GM18526 (cell line): ENCODE measurements around the gene MISP.

Experiments
- POLR2A ChIP-seq: IDR thresholded peaks from 3 replicates; pipeline ENCODE4 v1.6.1; 2011; ENCODE audit not compliant: insufficient read length; ENCODE audit errors: extremely low read depth

MISP gene

GRCh38 chr19:720345-721160, 30.4 kb upstream of the MISP start:
- no peak for TF ChIP-seq POLR2A

- no peak for TF ChIP-seq POLR2A
Observed at GRCh38 chr19:722553-723101, 28.3 kb upstream of the MISP start.

DNA sequence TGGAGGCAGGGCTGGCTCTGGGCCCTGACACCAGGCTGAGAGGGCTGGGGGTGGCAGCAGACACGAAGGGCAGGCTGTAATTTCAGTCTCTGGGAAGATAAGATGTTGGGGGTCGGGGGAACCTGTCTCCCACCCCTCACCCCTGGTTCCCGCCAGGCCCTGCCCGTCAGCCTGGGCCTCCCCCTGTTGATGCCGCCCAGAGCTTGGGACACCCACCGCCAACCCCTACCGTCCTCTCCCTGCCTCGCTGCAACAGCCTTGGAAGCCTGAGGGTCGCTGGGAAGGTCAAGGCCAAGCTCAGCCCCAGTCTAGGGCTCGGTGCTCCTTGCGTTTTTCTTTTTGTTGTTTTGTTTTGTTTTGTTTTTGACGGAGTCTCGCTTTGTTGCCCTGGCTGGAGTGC, 27.7 kb upstream of the MISP start:
- no peak for TF ChIP-seq POLR2A

DNA sequence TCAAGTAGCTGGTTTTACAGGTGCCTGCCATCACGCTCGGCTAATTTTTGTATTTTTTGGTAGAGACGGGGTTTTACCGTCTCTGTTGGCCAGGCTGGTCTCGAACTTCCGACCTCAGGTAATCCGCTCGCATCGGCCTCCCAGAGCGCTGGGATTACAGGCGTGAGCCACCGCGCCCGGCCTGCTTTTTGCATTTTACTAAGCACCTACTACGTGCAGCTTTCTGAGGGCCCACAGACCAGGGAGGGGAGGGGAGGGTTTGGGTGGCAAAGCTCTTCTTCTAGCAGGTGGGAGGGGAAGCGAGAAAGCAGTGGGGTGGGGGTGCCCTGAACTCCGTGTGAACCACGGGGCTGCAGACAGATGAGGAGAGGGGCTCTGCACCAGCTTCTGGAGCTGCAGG, 27.2 kb upstream of the MISP start:
- TF ChIP-seq POLR2A: no peak

- TF ChIP-seq POLR2A: no peak
Observed at GRCh38 chr19:725461-726089, 25.3 kb upstream of the MISP start.

DNA sequence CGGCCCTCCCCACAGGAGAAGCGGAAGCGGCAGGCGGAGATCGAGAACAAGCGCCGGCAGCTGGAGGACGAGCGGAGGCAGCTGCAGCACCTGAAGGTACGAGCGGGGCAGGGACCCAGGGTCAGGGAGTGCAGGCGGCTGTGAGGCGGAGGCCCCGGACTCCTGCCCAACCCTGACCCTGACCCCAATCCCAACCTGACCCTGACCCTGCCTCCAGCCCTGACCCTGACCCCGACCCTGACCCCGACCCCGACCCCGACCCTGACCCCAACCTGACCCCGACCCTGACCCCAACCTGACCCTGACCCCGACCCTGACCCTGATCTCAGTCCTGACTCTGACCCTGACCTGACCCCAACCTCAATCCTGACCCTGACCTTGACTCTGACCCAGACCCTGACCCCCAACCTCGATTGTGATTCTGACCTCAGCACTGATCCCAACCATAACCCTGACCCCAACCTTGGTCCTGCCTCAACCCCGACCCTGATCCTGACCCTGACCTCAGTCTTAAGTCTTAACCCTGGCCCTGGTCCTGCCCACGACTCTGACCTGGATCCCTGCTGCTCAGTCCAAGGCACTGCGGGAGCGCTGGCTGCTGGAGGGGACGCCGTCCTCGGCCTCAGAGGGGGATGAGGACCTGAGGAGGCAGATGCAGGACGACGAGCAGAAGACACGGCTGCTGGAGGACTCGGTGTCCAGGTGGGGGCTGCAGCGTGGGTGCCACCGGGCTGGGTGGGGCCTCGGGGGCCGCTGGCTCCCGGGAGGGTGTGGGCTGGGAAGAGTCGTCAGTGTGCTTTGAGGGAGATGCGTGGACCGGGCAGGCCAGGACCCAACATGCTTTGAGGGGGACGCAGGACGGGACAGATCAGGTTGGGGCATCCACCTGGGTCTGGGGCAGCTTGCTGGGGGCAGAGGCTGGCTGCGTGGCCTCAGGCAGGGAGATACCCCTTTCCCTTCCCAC, 23.6 kb upstream of the MISP start:
- no peak for TF ChIP-seq POLR2A

DNA sequence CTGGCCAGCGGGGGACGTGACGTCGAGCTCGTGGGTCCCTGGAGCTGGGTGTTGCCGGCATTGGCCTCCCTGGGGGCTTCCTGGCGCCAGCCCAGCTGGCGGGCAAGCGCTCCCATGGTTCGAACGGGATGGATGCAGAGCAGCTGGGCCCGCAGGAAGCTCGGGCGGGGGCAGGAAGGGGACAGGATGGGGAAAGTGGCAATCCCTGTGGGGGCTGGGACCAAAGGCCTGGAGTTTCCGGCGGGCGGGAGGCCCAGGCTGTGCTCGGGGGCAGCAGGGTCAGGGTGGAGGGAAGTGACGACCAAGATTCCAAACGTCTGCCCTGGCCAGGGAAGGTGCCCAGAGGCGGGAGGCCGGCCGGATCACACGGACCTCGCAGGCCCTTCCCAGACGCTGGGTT, 22.9 kb upstream of the MISP start:
- TF ChIP-seq POLR2A: no peak

DNA sequence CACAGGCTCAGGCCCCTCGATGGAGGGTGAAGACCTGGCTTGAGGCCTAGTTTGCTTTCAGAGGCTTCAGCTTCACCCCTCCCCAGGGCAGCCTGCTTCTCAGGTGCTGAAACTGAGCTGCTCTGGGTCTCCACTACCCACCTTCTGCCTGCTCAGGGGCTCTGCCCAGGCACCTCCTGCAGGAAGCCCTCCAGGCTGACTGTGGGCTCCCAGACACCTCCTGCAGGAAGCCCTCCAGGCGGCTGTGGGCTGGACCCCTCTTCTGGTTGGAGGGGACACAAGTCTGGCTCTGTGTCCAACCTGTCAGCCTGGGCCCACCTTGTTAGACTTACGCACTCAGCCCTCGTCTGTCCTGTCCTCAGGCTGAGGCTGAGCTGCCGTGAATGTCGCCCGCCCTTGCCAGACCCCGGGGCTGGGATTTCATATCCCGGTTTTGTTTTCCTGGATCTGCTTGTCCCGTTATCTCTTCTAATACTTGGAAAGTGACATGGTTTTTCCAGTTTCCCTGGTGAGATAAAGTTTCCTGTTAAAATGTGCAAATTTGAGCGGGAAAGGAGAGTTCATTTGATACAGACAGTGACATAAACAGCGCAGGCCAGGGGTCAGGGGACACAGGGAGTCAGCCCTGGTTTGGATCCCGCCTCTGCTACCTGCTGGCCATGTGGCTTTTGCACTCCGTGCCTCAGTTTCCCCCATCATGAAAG, 20.8 kb upstream of the MISP start:
- no peak for TF ChIP-seq POLR2A

GRCh38 chr19:731000-731399, 19.9 kb upstream of the MISP start:
- no peak for TF ChIP-seq POLR2A

- TF ChIP-seq POLR2A: no peak
Observed at GRCh38 chr19:732148-733069, 18.5 kb upstream of the MISP start.

DNA sequence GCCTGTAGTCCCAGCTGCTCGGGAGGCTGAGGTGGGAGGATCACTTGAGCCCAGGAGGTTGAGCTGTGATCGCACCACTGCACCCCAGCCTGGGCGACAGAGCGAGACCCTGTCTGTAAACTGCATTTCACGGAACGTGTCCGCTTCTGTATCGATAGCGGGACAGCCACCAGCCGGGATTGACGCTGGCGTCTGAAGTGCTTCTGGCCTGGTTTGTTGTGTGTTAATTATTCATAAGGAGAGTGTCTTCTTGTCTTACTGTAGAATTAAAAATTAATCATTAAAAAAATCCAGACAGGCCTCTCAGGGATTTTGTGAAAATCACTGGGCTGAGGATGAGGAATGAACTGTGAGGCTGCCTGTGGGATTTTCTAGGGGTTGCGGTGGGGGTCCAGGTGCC, 16.2 kb upstream of the MISP start:
- TF ChIP-seq POLR2A: no peak

GRCh38 chr19:736125-736524, 14.8 kb upstream of the MISP start:
- TF ChIP-seq POLR2A: no peak

GRCh38 chr19:737591-738093, 13.3 kb upstream of the MISP start:
- TF ChIP-seq POLR2A: no peak
